Left lobe of liver (tissue), 2 donors: ENCODE data around the gene TMEM248. TPM values are rescaled to one million over a fixed set of nuclear protein-coding genes. Genes with fewer than 3 reads are reported as not detected.
A peak's percentile ranks its signal among the peaks of the same experiment; 100 is the strongest.
"Not testable (repeated sequence)": the region's sequence is repeated elsewhere in the genome, so short reads cannot be mapped to it uniquely, and the experiment has no call there.

Experiments
- ATAC-seq: fragments of 200-7000 bp; cut with Tn5 transposase; one replicate; pipeline ENCODE4 v1.9.1; 2020; ENCODE audit warnings: mild to moderate bottlenecking, moderate library complexity
- DNase-seq: peaks from one replicate; pipeline ENCODE4 v3.0.0-alpha.2; 2020; ENCODE audit warnings: low spot score
- total RNA-seq: library from RNA; stranded (reverse); gene quantifications from one replicate; pipeline ENCODE4 v1.2.1, GENCODE V29; 2021
- donor health status: DM: no; HTN: no; CAD: no; lungs with moderate emphysema.
- donor health status: DM: no; HTN: yes; CAD: no.

The TMEM248 gene
- 60.2 TPM for total RNA-seq

GRCh38 chr7:66920769-66921395, at the start of gene TMEM248:
TMEM248 (plus strand) TSS chr7:66921225; CDS start chr7:66941866, 20,641 bp downstream.
- DNase-seq (peak; percentile 92), ATAC-seq (peak; percentile 90)

- DNase-seq (no peak), ATAC-seq (no peak)
These were observed 47.5 kb upstream of the TMEM248 start for GRCh38 chr7:66873476-66873875.

- no peak for DNase-seq
- no peak for ATAC-seq
These were observed 43.3 kb upstream of the TMEM248 start for GRCh38 chr7:66877577-66878300.

- not testable (repeated sequence) for ATAC-seq, DNase-seq
These were observed 42.7 kb upstream of the TMEM248 start for GRCh38 chr7:66878301-66878685.

GRCh38 chr7:66880053-66880452, 41.0 kb upstream of the TMEM248 start:
- ATAC-seq (no peak), DNase-seq (no peak)

- ATAC-seq, DNase-seq: not testable (repeated sequence)
These were observed 40.4 kb upstream of the TMEM248 start for GRCh38 chr7:66880577-66880976.

- ATAC-seq (no peak), DNase-seq (no peak)
These were observed 37.3 kb upstream of the TMEM248 start for GRCh38 chr7:66883716-66884115.

- ATAC-seq = not testable (repeated sequence)
These were observed 36.5 kb upstream of the TMEM248 start for GRCh38 chr7:66884556-66884955.

GRCh38 chr7:66886152-66886551, 34.9 kb upstream of the TMEM248 start:
- ATAC-seq (no peak), DNase-seq (no peak)

More at GRCh38 chr7:66884556-66884955, 36.5 kb upstream of the TMEM248 start:
- DNase-seq = not testable (repeated sequence)

GRCh38 chr7:66888223-66888622, 32.8 kb upstream of the TMEM248 start:
- ATAC-seq, DNase-seq: not testable (repeated sequence)

GRCh38 chr7:66894463-66895080, 26.5 kb upstream of the TMEM248 start:
- no peak for ATAC-seq
- DNase-seq = no peak

- ATAC-seq = no peak
These were observed 24.6 kb upstream of the TMEM248 start for GRCh38 chr7:66896441-66896840.

GRCh38 chr7:66899552-66900280, 21.3 kb upstream of the TMEM248 start:
- no peak for DNase-seq
- ATAC-seq = no peak

More at GRCh38 chr7:66896441-66896840, 24.6 kb upstream of the TMEM248 start:
- no peak for DNase-seq

GRCh38 chr7:66901941-66902843, 18.8 kb upstream of the TMEM248 start:
- DNase-seq = no peak
- ATAC-seq = no peak

- DNase-seq (no peak), ATAC-seq (no peak)
These were observed 18.2 kb upstream of the TMEM248 start for GRCh38 chr7:66902844-66903180.

- ATAC-seq = no peak
- no peak for DNase-seq
These were observed 17.5 kb upstream of the TMEM248 start for GRCh38 chr7:66903360-66904062.

- DNase-seq (no peak), ATAC-seq (no peak)
These were observed 16.9 kb upstream of the TMEM248 start for GRCh38 chr7:66904063-66904593.

- no peak for ATAC-seq
These were observed 15.7 kb upstream of the TMEM248 start for GRCh38 chr7:66905278-66905677.

GRCh38 chr7:66905689-66906088, 15.3 kb upstream of the TMEM248 start:
- DNase-seq (no peak), ATAC-seq (no peak)

More at GRCh38 chr7:66905278-66905677, 15.7 kb upstream of the TMEM248 start:
- DNase-seq = no peak
